HG02678 (cell line): ENCODE measurements around the gene AFG1L.
"Not testable (repeated sequence)": the region's sequence is repeated elsewhere in the genome, so short reads cannot be mapped to it uniquely, and the experiment has no call there.

ENCODE experiments used
- ATAC-seq: cut with Tn5 transposase; IDR thresholded peaks from one replicate; pipeline ENCODE4 v1.9.1; 2021; ENCODE audit warnings: mild to moderate bottlenecking, moderate library complexity; ENCODE audit not compliant: unreplicated experiment

The AFG1L gene

GRCh38 chr6:108449717-108450116 lies 154.9 kb downstream of the AFG1L start:
- ATAC-seq: not testable (repeated sequence)

DNA sequence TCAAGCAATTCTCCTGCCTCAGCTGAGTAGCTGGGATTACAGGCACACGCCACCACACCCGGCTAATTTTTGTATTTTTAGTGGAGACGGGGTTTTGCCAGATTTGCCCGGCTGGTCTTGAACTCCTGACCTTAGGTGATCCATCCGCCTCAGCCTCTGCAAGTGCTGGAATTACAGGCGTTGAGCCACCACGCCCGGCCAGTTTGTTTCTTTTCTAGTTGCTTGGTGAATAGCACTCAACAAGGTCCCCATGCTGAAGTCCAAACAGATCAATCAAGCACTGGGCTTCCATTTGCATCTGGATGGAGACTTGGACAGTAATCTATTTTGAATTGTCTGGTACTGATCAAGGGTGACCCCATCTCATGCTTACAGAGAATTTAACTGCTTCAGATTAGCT lies 157.0 kb downstream of the AFG1L start:
- no peak for ATAC-seq

DNA sequence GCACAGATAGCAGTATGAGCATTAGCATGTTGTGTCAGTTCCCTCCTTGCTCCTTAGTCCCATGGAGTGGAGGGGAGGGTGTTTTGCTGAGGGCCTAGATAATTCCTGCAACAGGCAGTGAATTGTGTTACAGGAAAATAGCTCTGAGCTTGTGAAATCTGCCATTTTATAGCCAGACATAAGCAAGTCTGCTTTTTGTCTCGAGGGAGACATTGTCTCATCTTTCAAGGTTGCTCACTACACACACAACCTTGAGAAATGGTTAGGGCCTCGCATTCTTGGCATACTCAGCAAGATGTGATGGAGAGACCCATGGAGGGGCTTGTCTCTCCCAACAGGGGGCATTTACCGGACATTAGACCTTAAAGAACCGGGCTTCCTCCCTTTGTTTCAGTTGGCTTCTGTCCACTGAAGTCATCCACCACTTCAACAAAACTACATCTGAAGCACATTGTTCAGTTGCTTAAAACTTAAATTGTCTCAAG lies 157.9 kb downstream of the AFG1L start:
- no peak for ATAC-seq

- ATAC-seq: no peak
These were observed 158.8 kb downstream of the AFG1L start for GRCh38 chr6:108453601-108454185.

DNA sequence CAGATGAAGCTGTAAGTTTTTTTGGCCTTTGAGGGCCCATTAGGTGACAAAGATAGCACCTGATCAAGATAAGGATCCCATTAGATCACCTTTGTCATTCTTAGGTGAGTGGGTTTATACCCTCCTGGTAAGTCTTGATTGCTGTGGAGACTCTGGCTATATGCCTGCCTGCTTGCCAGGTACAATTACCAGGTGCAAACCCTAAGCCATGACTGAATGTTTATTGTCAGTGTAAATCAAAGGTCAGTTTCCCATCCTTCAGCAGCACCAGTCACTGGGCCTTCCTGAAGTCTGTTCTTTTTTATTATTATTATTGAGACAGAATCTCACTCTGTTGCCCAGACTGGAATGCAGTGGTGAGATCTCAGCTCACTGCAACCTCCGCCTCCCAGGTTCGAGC lies 159.5 kb downstream of the AFG1L start:
- no peak for ATAC-seq

DNA sequence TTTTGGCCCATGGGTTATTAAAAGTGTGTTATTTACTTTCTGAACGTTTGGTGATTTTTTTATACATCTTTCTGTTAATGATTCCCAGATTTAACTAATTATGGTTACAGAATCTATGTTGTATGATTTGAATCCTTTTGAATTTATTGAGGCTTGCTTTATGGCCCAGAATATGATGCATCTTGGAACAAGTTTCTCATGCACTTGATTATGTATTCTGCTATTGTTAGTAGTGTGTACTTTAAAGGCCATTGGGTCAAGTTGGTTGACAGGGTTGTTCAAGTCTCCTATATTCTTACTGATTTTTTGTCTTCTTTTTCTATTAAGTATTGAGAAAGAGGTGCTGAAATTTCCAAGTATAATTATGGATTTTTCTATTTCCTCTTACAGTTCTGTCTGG lies 160.8 kb downstream of the AFG1L start:
- ATAC-seq: no peak

GRCh38 chr6:108463784-108464183 lies 168.9 kb downstream of the AFG1L start:
- no peak for ATAC-seq

DNA sequence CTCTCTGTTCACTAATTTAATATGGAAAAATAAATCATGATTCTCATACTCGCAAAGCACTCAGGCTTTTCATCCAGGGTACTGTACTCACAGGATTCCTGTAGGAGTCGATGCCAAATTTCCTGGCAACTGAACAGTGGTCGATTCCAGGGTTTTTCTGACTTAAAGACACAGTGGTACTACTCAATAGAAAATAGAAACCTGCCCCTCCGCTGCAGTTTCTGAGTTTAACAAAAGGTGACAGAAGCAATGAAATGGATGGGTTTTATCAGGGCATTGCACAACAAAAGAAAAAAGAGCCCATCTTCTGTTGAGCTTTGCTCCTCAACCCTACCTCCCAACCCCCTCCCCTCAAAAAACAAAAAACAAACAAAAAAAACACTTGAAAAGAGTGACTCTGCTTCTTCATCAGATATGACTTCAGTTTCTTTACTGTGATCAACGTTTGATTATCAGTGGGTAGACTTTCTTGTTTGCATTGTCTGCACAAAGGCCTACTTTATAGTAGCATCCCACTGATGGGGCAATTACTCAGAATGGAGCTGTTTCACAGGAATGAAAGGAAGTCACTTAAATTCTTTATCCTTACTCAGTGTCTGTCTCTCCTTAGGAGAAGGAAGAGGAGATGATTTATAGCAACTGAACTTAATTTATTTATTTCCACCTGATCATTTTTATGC lies 169.7 kb downstream of the AFG1L start:
- ATAC-seq: no peak

GRCh38 chr6:108465098-108465495 lies 170.2 kb downstream of the AFG1L start:
- ATAC-seq: no peak

GRCh38 chr6:108468346-108468745 lies 173.5 kb downstream of the AFG1L start:
- ATAC-seq: no peak

- ATAC-seq: no peak
These were observed 174.5 kb downstream of the AFG1L start for GRCh38 chr6:108469316-108469715.

- ATAC-seq: no peak
These were observed 178.3 kb downstream of the AFG1L start for GRCh38 chr6:108473197-108473596.

DNA sequence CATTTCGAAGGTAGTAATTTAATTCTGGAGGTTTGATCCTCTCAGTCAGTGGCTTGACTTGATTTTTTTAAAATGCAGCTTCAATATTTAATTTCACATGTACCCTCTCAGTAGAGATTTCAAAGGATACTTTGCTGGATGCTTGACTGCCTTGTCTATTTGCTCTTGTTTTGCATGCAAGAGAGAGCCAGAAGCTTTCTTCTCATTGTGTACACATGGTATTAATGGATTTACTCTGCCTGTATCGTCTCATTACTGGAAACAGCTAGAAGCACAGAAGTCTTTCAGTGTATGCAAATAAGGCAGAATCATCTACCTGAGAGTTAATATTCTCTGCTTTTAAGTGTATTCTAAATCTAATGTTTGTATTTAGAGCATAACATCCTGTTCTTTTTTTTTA lies 181.5 kb downstream of the AFG1L start:
- no peak for ATAC-seq

- no peak for ATAC-seq
These were observed 182.1 kb downstream of the AFG1L start for GRCh38 chr6:108476847-108477430.

DNA sequence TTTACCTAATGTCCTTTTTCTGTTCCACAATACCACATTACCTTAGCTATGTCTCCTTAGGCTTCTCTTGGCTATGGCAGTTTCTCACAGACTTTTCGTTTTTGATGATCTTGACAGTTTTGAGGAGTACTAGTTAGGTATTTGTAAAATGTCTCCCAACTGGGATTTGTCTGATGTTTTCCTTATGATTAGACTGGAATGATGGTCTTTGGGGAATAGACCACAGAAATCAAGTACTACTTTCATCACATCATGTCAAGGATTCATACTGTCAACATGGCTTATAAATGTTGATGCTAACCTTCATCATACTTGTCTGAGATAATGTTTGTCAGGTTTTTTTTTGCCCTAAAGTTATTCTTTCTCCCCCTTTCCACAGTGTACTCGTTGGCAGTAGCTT lies 187.7 kb downstream of the AFG1L start:
- ATAC-seq: no peak

DNA sequence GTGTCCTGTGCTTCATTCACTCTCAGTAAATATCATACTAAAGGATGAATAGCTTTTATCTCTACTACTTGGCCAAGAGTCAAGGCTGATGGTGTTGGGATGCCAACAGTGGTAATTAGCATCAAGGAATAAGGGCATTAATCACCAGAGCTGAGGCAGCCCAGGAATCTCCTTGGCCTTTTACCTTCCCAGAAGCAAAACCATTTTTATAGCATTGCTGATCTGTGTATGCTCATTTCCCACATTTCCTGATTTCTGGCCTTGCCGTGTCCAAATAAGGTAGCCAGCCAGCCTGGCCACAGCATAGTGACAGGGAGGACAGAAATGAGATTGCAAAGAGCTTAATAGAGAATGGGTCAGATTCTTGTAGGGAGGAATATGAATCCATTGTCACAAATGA lies 189.2 kb downstream of the AFG1L start:
- no peak for ATAC-seq

DNA sequence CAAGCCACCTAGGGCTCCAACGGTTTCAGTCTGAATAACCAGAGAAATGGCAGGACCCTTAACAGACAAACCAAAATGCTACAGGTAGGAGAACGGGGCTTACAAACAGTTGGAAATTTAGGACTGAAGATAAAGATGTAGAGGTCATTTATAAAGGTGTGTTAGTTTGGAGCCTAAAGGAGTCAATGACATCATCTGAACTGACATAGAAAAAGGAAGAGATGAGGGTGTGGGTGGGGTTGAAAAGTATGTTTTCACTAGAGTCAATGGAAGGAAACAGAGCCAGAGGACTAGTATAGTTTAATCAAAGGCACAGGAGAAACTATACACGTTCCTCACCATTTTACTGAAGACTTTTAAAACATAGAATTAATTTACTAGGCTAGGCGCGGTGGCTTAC lies 194.8 kb downstream of the AFG1L start:
- ATAC-seq: no peak

DNA sequence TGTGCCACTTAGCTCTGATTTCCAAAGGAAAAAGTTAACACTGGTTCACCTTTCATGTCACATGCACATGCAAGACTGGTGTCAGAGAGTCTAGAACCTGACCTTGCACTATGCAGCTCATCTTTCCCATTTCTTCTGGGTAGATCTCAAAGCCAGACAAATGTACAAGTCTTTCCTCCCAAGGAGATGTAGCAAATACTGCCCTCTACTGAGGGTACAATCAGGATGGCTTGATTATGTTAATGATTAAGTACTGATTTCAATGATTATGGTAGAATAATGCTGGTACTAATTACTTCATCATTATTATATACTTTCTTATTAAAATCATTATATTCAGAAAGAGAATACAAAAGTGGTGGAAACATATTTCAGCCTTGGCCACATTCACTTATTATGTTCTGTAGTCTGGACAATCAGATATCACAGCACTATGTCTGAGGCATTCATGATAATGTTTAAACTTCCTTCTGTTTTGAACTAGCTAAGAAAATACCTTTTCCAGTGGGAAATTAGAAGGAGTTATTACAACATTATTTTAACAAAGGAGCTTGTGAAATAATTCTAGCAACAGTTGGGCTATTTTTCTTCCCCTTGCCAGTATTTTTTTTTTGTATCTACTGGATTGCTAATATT lies 197.4 kb downstream of the AFG1L start:
- ATAC-seq: no peak

GRCh38 chr6:108494434-108494833 lies 199.6 kb downstream of the AFG1L start:
- ATAC-seq: no peak

DNA sequence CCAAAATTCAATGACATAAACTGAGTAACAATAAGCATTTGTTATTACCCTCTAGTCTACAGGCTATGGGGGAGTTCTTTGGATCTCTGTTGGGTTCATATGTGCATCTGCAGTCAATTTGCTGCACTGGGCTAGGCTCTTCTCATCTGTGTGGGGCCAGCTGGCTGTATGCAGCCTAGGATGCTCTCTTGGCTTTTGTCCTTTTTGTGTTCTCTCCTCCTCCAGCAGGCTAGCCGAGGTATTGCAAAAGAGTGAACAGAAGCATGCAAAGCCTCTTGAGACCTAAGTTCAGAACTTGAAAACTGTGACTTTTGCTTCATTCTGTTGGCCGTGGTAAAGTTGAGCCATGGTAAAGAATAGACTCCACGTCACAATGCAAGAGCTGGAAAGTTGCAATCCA lies 203.0 kb downstream of the AFG1L start:
- no peak for ATAC-seq

GRCh38 chr6:108501559-108501958 lies 206.7 kb downstream of the AFG1L start:
- no peak for ATAC-seq

- no peak for ATAC-seq
These were observed 208.0 kb downstream of the AFG1L start for GRCh38 chr6:108502832-108503231.
